SJSA1 (cell line): ENCODE measurements around the gene RABEPK. TPM values are rescaled to one million over a fixed set of nuclear protein-coding genes. Genes with fewer than 3 reads are reported as not detected.
"Not testable (repeated sequence)": the region's sequence is repeated elsewhere in the genome, so short reads cannot be mapped to it uniquely, and the experiment has no call there.

ENCODE experiments used
- DNase-seq, 2 experiments: peaks; one replicate each; pipeline ENCODE4 v3.0.0-alpha.2; 2015 to 2020; ENCODE audit warnings: low spot score in 2 of 2, low read depth in 1 of 2
- H3K27ac ChIP-seq: fragments of 250-450 bp; sonication (Bioruptor Pico); 2 replicates; pipeline ENCODE4 v1.5.1; 2020; ENCODE audit warnings: mild to moderate bottlenecking, moderate library complexity
- H3K27me3 ChIP-seq: fragments of 250-450 bp; sonication (Bioruptor Pico); replicated peaks from 2 replicates; pipeline ENCODE4 v1.5.1; 2020; ENCODE audit warnings: mild to moderate bottlenecking, moderate library complexity
- H3K36me3 ChIP-seq: fragments of 250-450 bp; sonication (Bioruptor Pico); 2 replicates; pipeline ENCODE4 v1.5.1; 2020; ENCODE audit warnings: mild to moderate bottlenecking
- H3K4me1 ChIP-seq: fragments of 250-450 bp; sonication (Bioruptor Pico); replicated peaks from 2 replicates; pipeline ENCODE4 v1.6.1; 2021; ENCODE audit warnings: mild to moderate bottlenecking
- H3K4me3 ChIP-seq: fragments of 250-450 bp; sonication (Bioruptor Pico); 2 replicates; pipeline ENCODE4 v1.5.1; 2020; ENCODE audit warnings: mild to moderate bottlenecking
- H3K9me3 ChIP-seq: fragments of 250-450 bp; sonication (Bioruptor Pico); replicated peaks from 2 replicates; pipeline ENCODE4 v1.5.1; 2020; ENCODE audit warnings: mild to moderate bottlenecking
- total RNA-seq: library from RNA; depleted of rRNA; stranded (reverse); fragments of >200 nt; shearing (Covaris generic); gene quantifications from 2 replicates; pipeline ENCODE4 v1.2.3, GENCODE V29; 2014

Gene RABEPK
- total RNA-seq, 1 experiment from 2014 or later, result 25.1 TPM

DNA sequence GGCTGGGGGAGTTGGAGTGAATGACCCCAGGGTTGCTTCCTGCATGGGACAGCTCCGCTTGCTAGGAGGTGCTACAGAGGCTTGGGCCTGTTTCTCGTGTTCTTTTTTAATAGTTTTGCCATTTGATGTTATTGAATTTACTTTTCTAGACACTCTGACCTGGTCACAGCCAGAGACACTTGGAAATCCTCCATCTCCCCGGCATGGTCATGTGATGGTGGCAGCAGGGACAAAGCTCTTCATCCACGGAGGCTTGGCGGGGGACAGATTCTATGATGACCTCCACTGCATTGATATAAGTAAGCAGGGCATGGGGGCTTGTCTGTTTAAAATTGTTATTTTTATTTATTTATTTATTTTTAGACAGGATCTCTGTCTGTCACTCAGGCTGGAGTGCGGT is 27.4 kb downstream of the RABEPK start:
- no peak for DNase-seq
- Histone ChIP-seq H3K4me3 (no peak overlapping the region), H3K4me1 (no peaks in the 10 kb centered on the region)

DNA sequence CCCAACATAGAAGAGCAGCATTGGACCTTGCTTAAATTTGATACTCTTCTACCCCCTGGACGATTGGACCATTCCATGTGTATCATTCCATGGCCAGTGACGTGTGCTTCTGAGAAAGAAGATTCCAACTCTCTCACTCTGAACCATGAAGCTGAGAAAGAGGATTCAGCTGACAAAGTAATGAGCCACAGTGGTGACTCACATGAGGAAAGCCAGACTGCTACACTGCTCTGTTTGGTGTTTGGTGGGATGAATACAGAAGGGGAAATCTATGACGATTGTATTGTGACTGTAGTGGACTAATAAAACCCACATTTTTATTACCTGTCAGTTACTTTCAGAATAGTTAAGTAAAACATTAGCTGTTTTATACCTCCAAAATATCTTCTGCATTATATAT is 33.3 kb downstream of the RABEPK start:
- H3K27ac ChIP-seq, result peak overlapping the region; percentile 29; the same call in 1 of the 2 replicates

More for the DNA sequence above, 27.4 kb downstream of the RABEPK start:
- no peaks in the 10 kb centered on the region for H3K27me3 ChIP-seq
- H3K36me3 ChIP-seq, result peaks cover 19% of the 10 kb centered on the region
- no peak overlapping the region for H3K27ac ChIP-seq
- no peaks in the 10 kb centered on the region for H3K9me3 ChIP-seq

DNA sequence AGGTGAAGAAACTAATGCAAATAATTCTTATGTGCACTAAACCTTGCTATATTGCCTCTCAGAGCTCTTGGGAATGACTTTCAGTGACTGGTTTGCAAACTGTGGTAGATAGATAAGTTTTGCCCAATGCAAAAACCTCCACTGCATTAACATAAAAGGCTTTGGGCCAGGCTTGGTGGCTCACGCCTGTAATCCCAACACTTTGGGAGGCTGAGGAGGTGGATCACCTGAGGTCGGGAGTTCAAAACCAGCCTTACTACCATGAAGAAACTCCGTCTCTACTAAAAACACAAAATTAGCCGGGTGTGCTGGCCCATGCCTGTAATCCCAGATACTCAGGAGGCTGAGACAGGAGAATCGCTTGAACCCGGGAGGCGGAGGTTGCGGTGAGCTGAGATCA is 33.8 kb downstream of the RABEPK start:
- DNase-seq, H3K4me3 ChIP-seq, H3K9me3 ChIP-seq, H3K27me3 ChIP-seq: not testable (repeated sequence)
- peaks cover 65% of the 10 kb centered on the region for H3K36me3 ChIP-seq
- peak overlapping the region; percentile 2; the same call in 1 of the 2 replicates for H3K27ac ChIP-seq
- peaks cover 14% of the 10 kb centered on the region for H3K4me1 ChIP-seq

More for the DNA sequence above, 33.3 kb downstream of the RABEPK start:
- H3K9me3 ChIP-seq, result no peaks in the 10 kb centered on the region
- H3K4me3 ChIP-seq, result no peak overlapping the region
- peak; percentile 70 to 82 for DNase-seq
- H3K27me3 ChIP-seq, result no peaks in the 10 kb centered on the region
- peaks cover 13% of the 10 kb centered on the region for H3K4me1 ChIP-seq
- H3K36me3 ChIP-seq, result peaks cover 61% of the 10 kb centered on the region

DNA sequence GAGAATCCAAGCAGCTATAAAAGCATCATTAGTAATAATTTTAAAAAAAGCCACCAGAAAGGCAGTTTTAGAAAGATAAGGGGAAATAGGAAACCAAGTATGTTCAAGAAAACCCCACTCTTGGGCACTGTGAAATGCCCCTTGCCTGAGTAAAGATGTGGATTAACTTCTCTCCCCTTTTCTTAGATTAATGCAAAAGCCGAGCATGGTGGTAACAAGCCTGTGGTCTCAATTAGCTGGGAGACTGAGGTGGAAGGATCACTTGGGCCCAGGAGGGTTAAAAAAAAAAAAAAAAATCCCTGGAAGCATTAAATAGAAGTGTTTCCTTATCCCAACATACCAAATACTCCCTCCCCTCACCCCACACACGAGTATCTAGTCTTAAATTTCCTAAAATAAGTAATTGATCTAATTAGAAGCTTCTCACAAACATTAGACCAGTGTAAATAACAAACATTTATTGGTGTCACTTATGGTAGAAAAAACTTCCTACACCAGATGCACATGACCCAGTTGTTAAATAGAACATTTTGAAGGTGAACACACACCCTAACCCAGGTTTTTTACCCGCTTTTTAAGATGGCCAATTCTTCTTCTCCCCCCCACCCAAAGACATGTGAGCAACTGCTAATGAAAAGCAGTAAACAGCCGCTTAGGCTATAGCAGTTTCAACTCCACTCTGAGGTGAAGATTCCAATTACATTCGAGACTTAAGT is 35.6 kb downstream of the RABEPK start:
- Histone ChIP-seq H3K4me3 (no peak overlapping the region), H3K27ac (no peak overlapping the region), H3K36me3 (peaks cover 73% of the 10 kb centered on the region), H3K27me3 (no peaks in the 10 kb centered on the region), H3K9me3 (no peaks in the 10 kb centered on the region), H3K4me1 (peaks cover 14% of the 10 kb centered on the region)
- DNase-seq, result no peak

DNA sequence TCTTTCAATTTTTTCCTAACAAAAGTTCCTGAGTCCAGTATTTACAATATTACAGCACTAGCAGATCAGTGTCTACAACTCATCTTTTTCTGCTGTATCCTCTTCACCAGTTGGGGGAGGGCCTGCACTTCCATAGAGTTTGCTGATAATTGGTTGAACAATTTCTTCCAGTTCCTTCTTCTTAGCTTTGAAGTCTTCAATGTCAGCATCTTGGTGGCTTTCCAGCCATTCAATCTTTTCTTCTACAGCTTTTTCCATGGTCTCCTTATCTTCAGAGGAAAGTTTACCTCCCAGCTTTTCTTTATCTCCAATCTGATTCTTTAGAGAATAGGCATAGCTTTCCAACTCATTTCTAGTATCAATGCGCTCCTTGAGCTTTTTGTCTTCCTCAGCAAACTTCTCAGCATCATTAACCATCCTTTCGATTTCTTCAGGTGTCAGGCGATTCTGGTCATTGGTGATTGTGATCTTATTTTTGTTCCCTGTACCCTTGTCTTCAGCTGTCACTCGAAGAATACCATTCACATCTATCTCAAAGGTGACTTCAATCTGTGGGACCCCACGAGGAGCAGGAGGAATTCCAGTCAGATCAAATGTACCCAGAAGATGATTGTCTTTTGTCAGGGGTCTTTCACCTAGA is 36.3 kb downstream of the RABEPK start:
- H3K4me1 ChIP-seq, result peaks cover 14% of the 10 kb centered on the region
- not testable (repeated sequence) for H3K4me3 ChIP-seq, DNase-seq, H3K27ac ChIP-seq, H3K27me3 ChIP-seq, H3K9me3 ChIP-seq
- peaks cover 75% of the 10 kb centered on the region for H3K36me3 ChIP-seq

DNA sequence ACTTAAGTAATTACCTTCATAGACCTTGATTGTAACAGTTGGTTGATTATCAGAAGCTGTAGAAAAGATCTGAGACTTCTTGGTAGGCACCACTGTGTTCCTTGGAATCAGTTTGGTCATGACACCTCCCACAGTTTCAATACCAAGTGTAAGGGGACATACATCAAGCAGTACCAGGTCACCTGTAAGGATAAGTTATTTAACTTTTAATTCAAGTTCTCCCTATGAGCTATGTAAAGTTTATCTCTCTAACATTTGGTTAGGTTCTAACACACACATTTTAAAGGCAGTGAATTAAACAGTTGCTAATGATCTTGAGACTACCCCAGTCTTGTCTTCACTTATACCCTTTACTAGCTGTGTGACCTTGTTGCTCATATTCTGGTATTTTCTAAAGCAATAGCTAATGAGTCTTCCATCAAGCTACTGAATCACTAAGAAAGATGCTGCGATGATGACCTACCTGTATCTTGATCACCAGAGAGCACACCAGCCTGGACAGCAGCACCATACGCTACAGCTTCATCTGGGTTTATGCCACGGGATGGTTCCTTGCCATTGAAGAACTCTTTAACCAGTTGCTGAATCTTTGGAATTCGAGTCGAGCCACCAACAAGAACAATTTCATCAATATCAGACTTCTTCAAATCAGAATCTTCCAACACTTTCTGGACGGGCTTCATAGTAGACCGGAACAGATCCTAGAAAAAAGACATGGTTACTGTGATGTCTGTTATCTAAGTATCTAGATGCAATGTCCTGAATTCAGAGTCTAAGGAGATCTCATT is 38.0 kb downstream of the RABEPK start:
- DNase-seq, result no peak
- Histone ChIP-seq H3K27me3 (no peaks in the 10 kb centered on the region), H3K9me3 (no peaks in the 10 kb centered on the region), H3K4me3 (no peak overlapping the region), H3K4me1 (peaks cover 27% of the 10 kb centered on the region), H3K36me3 (peaks cover 68% of the 10 kb centered on the region), H3K27ac (no peak overlapping the region)

DNA sequence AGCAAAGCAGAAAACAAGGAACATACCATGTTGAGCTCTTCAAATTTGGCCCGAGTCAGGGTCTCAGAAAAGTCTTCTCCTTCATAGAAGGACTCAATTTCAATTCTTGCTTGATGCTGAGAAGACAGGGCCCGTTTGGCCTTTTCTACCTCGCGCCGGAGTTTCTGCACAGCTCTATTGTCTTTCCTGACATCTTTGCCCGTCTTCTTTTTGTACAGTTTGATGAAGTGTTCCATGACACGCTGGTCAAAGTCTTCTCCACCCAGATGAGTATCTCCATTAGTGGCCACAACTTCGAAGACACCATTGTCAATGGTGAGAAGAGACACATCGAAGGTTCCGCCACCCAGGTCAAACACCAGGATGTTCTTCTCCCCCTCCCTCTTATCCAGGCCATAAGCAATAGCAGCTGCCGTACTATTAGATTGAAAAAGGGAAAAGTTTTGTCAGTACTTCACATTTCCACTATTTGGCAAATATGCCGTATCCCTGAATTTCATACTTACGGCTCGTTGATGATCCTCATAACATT is 38.6 kb downstream of the RABEPK start:
- no peak for DNase-seq

DNA sequence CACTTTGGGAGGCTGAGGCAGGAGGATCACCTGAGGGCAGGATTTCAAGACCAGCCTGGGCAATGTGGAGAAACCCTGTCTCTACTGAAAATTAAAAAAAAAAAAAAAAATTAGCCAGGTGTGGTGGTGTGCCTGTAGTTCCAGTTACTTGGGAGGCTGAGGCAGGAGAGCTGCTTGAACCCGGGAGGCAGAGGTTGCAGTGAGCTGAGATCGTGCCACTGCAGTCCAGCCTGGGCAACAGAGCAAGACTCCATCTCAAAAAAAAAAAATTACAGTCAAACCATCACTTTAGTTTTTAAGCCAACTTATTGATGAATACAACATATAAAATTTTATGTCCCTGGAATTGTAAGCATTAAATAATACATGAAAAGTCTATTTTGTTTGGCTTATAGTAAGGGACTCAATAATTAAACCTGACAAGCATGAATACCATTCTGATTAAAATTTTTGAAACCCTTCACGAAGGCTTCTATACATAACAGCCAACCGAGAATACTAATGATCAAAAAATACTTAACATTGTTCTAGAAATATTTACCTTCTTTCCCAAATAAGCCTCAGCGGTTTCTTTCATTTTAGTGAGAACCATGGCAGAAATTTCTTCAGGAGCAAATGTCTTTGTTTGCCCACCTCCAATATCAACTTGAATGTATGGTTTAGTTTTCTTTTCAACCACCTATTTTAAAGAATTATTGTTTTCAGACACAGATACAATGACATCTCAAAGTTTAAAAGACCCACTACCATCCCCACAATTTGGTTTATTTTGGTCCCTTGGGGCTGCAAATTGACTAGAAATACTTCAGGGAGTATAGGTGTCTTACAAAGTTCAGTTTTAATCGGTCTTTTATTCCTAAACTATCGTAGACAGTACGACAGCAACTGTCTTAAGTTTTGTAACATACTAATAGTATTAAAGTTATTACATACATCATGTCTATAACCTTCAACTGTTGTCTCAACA is 39.6 kb downstream of the RABEPK start:
- Histone ChIP-seq H3K4me1 (peaks cover 31% of the 10 kb centered on the region), H3K27ac (peak overlapping the region; percentile 78), H3K27me3 (no peaks in the 10 kb centered on the region), H3K36me3 (peaks cover 62% of the 10 kb centered on the region), H3K9me3 (no peaks in the 10 kb centered on the region), H3K4me3 (peak overlapping the region; percentile 73)
- DNase-seq, result no peak

More for the DNA sequence above, 38.6 kb downstream of the RABEPK start:
- H3K36me3 ChIP-seq, result peaks cover 67% of the 10 kb centered on the region
- H3K4me3 ChIP-seq, result peak overlapping the region; percentile 73
- peaks cover 28% of the 10 kb centered on the region for H3K4me1 ChIP-seq
- H3K27me3 ChIP-seq, result no peaks in the 10 kb centered on the region
- H3K9me3 ChIP-seq, result no peaks in the 10 kb centered on the region
- no peak overlapping the region for H3K27ac ChIP-seq

DNA sequence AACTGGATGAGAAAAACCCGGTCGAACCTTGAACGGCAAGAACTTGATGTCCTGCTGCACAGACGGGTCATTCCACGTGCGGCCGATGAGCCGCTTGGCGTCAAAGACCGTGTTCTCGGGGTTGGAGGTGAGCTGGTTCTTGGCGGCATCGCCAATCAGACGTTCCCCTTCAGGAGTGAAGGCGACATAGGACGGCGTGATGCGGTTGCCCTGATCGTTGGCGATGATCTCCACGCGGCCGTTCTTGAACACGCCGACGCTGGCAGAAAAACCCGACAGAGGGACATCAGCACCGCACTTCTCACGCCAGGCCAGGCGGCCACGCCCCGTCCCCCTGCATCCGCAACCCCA is 40.3 kb downstream of the RABEPK start:
- H3K4me3 ChIP-seq, result peak overlapping the region; percentile 73
- H3K27ac ChIP-seq, result peak overlapping the region; percentile 78
- H3K9me3 ChIP-seq, result no peaks in the 10 kb centered on the region
- peaks cover 31% of the 10 kb centered on the region for H3K4me1 ChIP-seq
- peak in 1 of 2 experiments; percentile 41 for DNase-seq
- peaks cover 55% of the 10 kb centered on the region for H3K36me3 ChIP-seq
- H3K27me3 ChIP-seq, result no peaks in the 10 kb centered on the region

DNA sequence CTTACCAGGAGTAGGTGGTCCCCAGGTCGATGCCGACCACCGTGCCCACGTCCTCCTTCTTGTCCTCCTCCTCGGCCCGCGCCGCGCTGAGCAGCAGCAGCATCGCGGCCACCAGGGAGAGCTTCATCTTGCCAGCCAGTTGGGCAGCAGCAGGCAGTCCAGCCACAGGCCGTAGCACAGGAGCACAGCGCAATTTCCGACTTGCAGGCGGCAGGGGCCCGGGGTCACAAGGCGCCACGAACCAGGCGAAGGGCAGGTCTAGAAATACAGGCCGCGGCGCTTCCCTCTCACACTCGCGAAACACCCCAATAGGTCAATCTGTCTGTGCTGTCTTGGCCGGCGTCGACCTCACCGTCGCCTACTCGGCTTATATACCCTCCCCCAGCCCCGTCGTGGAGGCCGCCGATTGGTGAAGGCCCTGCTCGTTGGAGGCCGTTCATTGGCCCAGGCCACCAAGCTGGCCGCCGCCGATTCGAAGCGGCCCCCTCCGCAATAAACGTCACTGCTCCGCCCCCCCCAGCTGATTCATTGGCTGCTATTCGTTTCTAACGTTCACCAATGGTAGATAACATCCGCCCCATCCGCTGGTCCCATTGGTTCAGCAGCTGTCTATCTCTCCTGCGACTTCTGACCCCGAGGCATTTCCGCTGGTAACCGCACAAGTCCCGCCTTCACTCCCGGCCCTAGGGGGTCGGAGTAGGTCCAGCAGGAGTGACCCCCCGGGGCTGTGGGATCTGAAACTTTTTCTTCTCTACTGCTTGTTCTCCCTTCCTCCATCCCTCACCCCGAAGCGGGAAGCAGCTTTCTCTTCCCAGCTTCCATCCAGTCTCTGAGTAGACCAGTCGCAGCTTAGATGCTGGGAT is 40.9 kb downstream of the RABEPK start, which contains the start of gene HSPA5:
HSPA5 (minus strand) TSS at position 344 of the 863 bp plus-strand sequence; CDS start at position 127, 217 bp downstream.
- Histone ChIP-seq H3K27ac (peak within 1 kb of the TSS; percentile 95), H3K4me1 (peaks cover 31% of the 10 kb centered on the region), H3K4me3 (peak within 1 kb of the TSS; percentile 73), H3K36me3 (peaks cover 49% of the 10 kb centered on the region), H3K27me3 (no peaks in the 10 kb centered on the region), H3K9me3 (no peaks in the 10 kb centered on the region)
- peak; percentile 99 for DNase-seq

DNA sequence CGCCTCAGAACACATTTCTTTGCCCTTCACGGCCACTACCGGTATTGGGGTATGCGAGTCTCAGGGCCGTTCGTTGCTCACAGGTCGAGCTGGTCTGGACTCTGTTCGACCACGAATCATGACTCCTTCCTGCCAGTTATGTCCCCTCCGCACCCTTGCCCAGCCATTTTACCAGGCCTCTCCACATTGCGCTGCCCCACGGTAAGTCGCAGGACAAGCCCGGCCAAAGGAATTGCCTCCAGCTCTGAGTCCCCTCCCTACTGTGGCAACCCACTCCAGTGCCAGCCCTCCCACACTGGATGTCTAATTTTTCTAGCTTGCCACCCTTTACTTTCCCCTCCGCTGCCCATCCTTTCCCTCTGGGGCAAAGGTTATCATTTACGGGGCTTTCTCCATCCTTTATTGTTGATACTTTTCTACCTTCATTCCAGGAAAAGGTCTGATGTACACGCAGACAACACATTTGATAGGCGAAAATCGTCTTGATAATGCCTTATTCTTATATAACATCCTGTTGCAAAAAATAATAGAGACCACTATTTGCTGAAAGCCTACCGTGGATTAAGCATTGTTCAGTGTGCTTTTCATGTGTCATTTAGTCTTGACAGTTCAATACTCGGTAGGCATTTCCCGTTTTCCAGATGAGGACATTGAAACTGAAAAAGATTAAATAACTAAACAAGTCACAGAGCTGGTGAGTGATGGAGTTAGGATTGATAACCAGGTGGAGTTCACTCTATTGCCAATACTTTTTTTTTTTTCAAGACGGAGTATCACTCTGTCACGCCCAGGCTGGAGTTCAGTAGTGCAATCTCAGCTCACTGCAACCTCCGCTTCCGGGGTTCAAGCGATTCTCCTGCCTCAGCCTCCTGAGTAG is 41.8 kb downstream of the RABEPK start:
- H3K27ac ChIP-seq, result peak overlapping the region; percentile 95
- no peaks in the 10 kb centered on the region for H3K27me3 ChIP-seq
- peaks cover 31% of the 10 kb centered on the region for H3K4me1 ChIP-seq
- peaks cover 40% of the 10 kb centered on the region for H3K36me3 ChIP-seq
- H3K9me3 ChIP-seq, result no peaks in the 10 kb centered on the region
- peak overlapping the region; percentile 73 for H3K4me3 ChIP-seq
- peak in 1 of 2 experiments; percentile 59 for DNase-seq
